Panc1 (cell line): Measurements from ENCODE around the gene IRGQ.

ENCODE experiments used
- SIN3A ChIP-seq: IDR thresholded peaks from 2 replicates; pipeline ENCODE4 v1.6.1; 2012; ENCODE audit warnings: low read depth, mild to moderate bottlenecking, low read length, moderate library complexity, borderline replicate concordance; ENCODE audit not compliant: insufficient read depth
- TF ChIP-seq, protein P1 (sequence below): fragments of 450-650 bp; IDR thresholded peaks from 2 replicates; pipeline ENCODE4 v1.5.1; 2017; ENCODE audit warnings: mild to moderate bottlenecking
- TF ChIP-seq, protein P2 (sequence below), 2 experiments: IDR thresholded peaks; 2 replicates each; pipeline ENCODE4 v1.6.1; 2011 to 2012; ENCODE audit warnings: low read depth in 2 of 2, control low read depth in 1 of 2, low read length in 1 of 2, mild to moderate bottlenecking in 1 of 2, moderate library complexity in 1 of 2; ENCODE audit not compliant: insufficient read depth in 1 of 2

DNA sequence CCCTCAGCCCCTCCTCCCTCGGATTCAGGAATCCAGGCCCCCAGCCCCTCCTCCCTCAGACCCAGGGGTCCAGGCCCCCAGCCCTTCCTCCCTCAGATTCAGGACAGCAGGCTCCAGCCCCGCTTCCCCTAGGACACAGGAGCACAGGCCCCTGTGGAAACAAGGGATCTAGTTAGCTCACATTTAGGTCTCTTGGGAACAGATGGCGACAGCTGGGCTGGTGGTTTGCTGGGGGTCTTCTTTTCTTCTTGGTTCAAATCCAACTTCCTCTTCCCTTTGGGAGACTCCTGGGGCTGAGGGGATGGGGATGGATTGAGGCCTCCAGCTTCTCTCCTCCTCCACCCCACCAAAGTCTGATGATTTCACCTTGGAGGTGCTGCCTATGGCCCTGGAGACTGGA is 43.3 kb downstream of the IRGQ start:
- TF ChIP-seq, protein P1, sequence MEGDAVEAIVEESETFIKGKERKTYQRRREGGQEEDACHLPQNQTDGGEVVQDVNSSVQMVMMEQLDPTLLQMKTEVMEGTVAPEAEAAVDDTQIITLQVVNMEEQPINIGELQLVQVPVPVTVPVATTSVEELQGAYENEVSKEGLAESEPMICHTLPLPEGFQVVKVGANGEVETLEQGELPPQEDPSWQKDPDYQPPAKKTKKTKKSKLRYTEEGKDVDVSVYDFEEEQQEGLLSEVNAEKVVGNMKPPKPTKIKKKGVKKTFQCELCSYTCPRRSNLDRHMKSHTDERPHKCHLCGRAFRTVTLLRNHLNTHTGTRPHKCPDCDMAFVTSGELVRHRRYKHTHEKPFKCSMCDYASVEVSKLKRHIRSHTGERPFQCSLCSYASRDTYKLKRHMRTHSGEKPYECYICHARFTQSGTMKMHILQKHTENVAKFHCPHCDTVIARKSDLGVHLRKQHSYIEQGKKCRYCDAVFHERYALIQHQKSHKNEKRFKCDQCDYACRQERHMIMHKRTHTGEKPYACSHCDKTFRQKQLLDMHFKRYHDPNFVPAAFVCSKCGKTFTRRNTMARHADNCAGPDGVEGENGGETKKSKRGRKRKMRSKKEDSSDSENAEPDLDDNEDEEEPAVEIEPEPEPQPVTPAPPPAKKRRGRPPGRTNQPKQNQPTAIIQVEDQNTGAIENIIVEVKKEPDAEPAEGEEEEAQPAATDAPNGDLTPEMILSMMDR: no peak
- TF ChIP-seq, protein P2, sequence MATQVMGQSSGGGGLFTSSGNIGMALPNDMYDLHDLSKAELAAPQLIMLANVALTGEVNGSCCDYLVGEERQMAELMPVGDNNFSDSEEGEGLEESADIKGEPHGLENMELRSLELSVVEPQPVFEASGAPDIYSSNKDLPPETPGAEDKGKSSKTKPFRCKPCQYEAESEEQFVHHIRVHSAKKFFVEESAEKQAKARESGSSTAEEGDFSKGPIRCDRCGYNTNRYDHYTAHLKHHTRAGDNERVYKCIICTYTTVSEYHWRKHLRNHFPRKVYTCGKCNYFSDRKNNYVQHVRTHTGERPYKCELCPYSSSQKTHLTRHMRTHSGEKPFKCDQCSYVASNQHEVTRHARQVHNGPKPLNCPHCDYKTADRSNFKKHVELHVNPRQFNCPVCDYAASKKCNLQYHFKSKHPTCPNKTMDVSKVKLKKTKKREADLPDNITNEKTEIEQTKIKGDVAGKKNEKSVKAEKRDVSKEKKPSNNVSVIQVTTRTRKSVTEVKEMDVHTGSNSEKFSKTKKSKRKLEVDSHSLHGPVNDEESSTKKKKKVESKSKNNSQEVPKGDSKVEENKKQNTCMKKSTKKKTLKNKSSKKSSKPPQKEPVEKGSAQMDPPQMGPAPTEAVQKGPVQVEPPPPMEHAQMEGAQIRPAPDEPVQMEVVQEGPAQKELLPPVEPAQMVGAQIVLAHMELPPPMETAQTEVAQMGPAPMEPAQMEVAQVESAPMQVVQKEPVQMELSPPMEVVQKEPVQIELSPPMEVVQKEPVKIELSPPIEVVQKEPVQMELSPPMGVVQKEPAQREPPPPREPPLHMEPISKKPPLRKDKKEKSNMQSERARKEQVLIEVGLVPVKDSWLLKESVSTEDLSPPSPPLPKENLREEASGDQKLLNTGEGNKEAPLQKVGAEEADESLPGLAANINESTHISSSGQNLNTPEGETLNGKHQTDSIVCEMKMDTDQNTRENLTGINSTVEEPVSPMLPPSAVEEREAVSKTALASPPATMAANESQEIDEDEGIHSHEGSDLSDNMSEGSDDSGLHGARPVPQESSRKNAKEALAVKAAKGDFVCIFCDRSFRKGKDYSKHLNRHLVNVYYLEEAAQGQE (IDR thresholded peaks at IDR 0.05; ENCODE audit: insufficient read depth in 1 of 2, low read depth in 2 of 2, low read length in 1 of 2): no peak
- no peak for TF ChIP-seq SIN3A
